IMR-90 (cell line): Measurements from ENCODE around the gene LDB1. TPM values are rescaled to one million over a fixed set of nuclear protein-coding genes. Genes with fewer than 3 reads are reported as not detected.

Experiments
- POLR2A ChIP-seq: IDR thresholded peaks from 2 replicates; pipeline ENCODE4 v1.6.1; 2012; ENCODE audit warnings: mild to moderate bottlenecking, low read depth, low read length
- RFX5 ChIP-seq: IDR thresholded peaks from 2 replicates; pipeline ENCODE4 v1.8.0; 2012; ENCODE audit warnings: low read depth, mild to moderate bottlenecking, low read length, moderate library complexity
- SMC3 ChIP-seq: fragments of 150-350 bp; IDR thresholded peaks from 2 replicates; pipeline ENCODE4 v1.6.1; 2016; ENCODE audit warnings: low read depth, mild to moderate bottlenecking, antibody characterized with exemption, low read length, moderate library complexity
- polyA plus RNA-seq, 3 experiments: library from polyadenylated mRNA; depleted of rRNA; stranded (reverse); fragments of >200 nt; gene quantifications; 2 replicates each; pipeline ENCODE4 v1.2.3, GENCODE V29; 2012; ENCODE audit warnings: low replicate concordance in 1 of 3
- total RNA-seq: library from RNA; depleted of rRNA; stranded (reverse); fragments of >200 nt; gene quantifications from 2 replicates; pipeline ENCODE4 v1.2.3, GENCODE V29; 2012
- TF ChIP-seq, protein P1 (sequence below): fragments of 150-350 bp; IDR thresholded peaks from 2 replicates; pipeline ENCODE4 v1.6.1; 2017; ENCODE audit warnings: mild to moderate bottlenecking, antibody characterized with exemption, low read length, low read depth

LDB1 gene
- total and polyA plus RNA-seq, 2 of the 4 experiments (the other 2 are of a cell fraction), result 47.9 to 92.4 TPM

GRCh38 chr10:102132193-102132562 lies 12.0 kb upstream of the LDB1 start (continued):
- TF ChIP-seq, protein P1, sequence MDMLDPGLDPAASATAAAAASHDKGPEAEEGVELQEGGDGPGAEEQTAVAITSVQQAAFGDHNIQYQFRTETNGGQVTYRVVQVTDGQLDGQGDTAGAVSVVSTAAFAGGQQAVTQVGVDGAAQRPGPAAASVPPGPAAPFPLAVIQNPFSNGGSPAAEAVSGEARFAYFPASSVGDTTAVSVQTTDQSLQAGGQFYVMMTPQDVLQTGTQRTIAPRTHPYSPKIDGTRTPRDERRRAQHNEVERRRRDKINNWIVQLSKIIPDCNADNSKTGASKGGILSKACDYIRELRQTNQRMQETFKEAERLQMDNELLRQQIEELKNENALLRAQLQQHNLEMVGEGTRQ, result no peak
- no peak for TF ChIP-seq POLR2A
- TF ChIP-seq SMC3, result no peak
- TF ChIP-seq RFX5, result no peak
